Peyer's patch (tissue), 4 donors: Measurements from ENCODE around the gene DSC2.

Source experiments
- POLR2A ChIP-seq, 2 donors: fragments of 450-650 bp; IDR thresholded peaks; one replicate each; pipeline ENCODE4 v1.5.1; 2017; ENCODE audit warnings: antibody characterized with exemption in 2 of 2, mild to moderate bottlenecking in 2 of 2, moderate library complexity in 2 of 2
- TF ChIP-seq, protein P1 (sequence below), 6 experiments: fragments of 450-650 bp in 4 of 6; fragments of 200-600 bp in 2 of 6; sonication (generic) in 1 of 6; IDR thresholded peaks; one replicate each; pipeline ENCODE4 v1.5.1; 2017 to 2019; ENCODE audit warnings: antibody characterized with exemption in 6 of 6, mild to moderate bottlenecking in 3 of 6, moderate library complexity in 1 of 6

DNA sequence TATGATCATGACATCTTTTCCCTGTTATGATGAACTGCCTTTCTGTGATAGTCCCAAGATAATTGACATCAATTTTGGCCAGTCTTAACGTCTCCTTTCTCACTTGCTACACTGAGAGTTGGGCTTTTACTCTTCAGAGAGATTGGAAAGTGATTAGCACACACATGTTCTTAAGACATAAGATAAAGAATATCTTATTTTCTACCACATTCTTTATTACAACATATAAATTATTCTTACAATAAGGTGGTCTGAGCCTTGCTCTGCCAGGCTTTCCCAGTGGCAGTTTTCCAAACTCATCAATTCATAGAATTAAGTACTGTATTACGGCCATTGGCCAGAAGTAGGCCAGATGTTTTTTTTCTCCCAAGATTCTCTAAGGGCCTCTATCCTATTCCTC, 54.0 kb downstream of the DSC2 start:
- TF ChIP-seq POLR2A (IDR thresholded peaks at IDR 0.05), result no peak
- TF ChIP-seq, protein P1, sequence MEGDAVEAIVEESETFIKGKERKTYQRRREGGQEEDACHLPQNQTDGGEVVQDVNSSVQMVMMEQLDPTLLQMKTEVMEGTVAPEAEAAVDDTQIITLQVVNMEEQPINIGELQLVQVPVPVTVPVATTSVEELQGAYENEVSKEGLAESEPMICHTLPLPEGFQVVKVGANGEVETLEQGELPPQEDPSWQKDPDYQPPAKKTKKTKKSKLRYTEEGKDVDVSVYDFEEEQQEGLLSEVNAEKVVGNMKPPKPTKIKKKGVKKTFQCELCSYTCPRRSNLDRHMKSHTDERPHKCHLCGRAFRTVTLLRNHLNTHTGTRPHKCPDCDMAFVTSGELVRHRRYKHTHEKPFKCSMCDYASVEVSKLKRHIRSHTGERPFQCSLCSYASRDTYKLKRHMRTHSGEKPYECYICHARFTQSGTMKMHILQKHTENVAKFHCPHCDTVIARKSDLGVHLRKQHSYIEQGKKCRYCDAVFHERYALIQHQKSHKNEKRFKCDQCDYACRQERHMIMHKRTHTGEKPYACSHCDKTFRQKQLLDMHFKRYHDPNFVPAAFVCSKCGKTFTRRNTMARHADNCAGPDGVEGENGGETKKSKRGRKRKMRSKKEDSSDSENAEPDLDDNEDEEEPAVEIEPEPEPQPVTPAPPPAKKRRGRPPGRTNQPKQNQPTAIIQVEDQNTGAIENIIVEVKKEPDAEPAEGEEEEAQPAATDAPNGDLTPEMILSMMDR (IDR thresholded peaks at IDR 0.05), result no peak
